ENCODE results near the gene SYF2.

The SYF2 gene

GRCh38 chr1:25208561-25209222 is 23.6 kb downstream of the SYF2 start:
- Histone ChIP-seq H3K4me3 (ENCODE audit: low read depth in 1 of 2, low read length in 2 of 2) (peak overlapping the region in 1 of 2 donors; percentile 15), H3K27me3 (ENCODE audit: control insufficient read depth in 1 of 2, insufficient read depth in 2 of 2, low read length in 2 of 2) (no peaks in the 10 kb centered on the region), H3K9ac (ENCODE audit: low read depth in 1 of 2, low read length in 2 of 2) (peak overlapping the region in 1 of 2 donors; percentile 25), H3K36me3 (ENCODE audit: control insufficient read depth in 1 of 2, insufficient read depth in 2 of 2, low read length in 2 of 2) (no peaks in the 10 kb centered on the region), H3K27ac (ENCODE audit: low read depth, low read length) (no peak overlapping the region), H3K9me3 (ENCODE audit: control insufficient read depth in 1 of 2, low read length in 2 of 2) (no peaks in the 10 kb centered on the region), H3K4me1 (ENCODE audit: control insufficient read depth in 1 of 2, insufficient read depth in 2 of 2, low read length in 2 of 2) (peaks cover 12 to 14% of the 10 kb centered on the region in 2 donors)

GRCh38 chr1:25208092-25208491 is 24.2 kb downstream of the SYF2 start:
- Histone ChIP-seq H3K4me1 (ENCODE audit: control insufficient read depth in 1 of 2, insufficient read depth in 2 of 2, low read length in 2 of 2) (peaks cover 12 to 14% of the 10 kb centered on the region in 2 donors), H3K36me3 (ENCODE audit: control insufficient read depth in 1 of 2, insufficient read depth in 2 of 2, low read length in 2 of 2) (no peaks in the 10 kb centered on the region), H3K27ac (ENCODE audit: low read depth, low read length) (no peak overlapping the region), H3K4me3 (ENCODE audit: low read depth in 1 of 2, low read length in 2 of 2) (peak overlapping the region in 1 of 2 donors; percentile 10), H3K27me3 (ENCODE audit: control insufficient read depth in 1 of 2, insufficient read depth in 2 of 2, low read length in 2 of 2) (no peaks in the 10 kb centered on the region), H3K9ac (ENCODE audit: low read depth in 1 of 2, low read length in 2 of 2) (no peak overlapping the region), H3K9me3 (ENCODE audit: control insufficient read depth in 1 of 2, low read length in 2 of 2) (no peaks in the 10 kb centered on the region)

DNA sequence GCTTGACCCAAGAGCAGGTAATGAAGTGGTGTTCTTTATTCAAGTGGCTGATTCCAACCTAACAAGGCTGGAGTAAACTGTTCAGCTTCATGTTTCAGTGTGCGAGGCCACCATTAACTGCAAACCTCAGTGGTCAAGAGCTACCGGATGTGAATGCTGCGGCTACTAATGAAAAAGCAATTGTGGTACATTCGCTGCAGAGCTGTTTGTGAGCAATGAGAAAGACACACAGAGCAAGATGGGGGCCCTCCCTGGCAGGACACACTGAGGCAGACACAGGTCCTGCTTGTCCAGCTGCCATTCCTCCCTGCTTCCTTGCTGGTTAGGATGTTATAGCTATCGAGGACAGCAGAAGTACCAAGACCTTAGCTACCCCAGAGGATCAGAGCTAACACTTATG is 26.1 kb downstream of the SYF2 start:
- Histone ChIP-seq H3K4me3 (ENCODE audit: low read depth in 1 of 2, low read length in 2 of 2) (no peak overlapping the region), H3K27ac (ENCODE audit: low read depth, low read length) (no peak overlapping the region), H3K36me3 (ENCODE audit: control insufficient read depth in 1 of 2, insufficient read depth in 2 of 2, low read length in 2 of 2) (no peaks in the 10 kb centered on the region), H3K27me3 (ENCODE audit: control insufficient read depth in 1 of 2, insufficient read depth in 2 of 2, low read length in 2 of 2) (no peaks in the 10 kb centered on the region), H3K9me3 (ENCODE audit: control insufficient read depth in 1 of 2, low read length in 2 of 2) (no peaks in the 10 kb centered on the region), H3K4me1 (ENCODE audit: control insufficient read depth in 1 of 2, insufficient read depth in 2 of 2, low read length in 2 of 2) (peaks cover 12 to 14% of the 10 kb centered on the region in 2 donors), H3K9ac (ENCODE audit: low read depth in 1 of 2, low read length in 2 of 2) (no peak overlapping the region)

DNA sequence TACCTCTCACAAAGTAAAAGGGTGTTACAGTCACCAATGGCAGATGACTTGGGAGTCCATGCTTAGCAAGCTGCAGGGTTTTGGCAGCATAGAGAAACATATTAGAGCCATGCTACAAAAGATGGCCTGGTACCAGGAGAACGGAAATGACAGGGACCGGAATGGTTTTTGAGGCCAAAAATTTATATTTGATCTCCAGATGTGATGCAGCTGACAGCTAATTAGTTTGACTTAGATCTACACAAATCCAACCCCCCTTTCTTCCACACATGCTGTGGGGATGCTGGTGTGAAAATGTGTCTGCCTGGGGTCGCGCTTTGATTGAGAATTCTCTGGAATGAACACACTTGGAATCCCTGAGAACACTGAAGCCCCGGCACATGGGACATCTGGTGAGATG is 26.5 kb downstream of the SYF2 start:
- Histone ChIP-seq H3K9me3 (ENCODE audit: control insufficient read depth in 1 of 2, low read length in 2 of 2) (no peaks in the 10 kb centered on the region), H3K36me3 (ENCODE audit: control insufficient read depth in 1 of 2, insufficient read depth in 2 of 2, low read length in 2 of 2) (no peaks in the 10 kb centered on the region), H3K4me1 (ENCODE audit: control insufficient read depth in 1 of 2, insufficient read depth in 2 of 2, low read length in 2 of 2) (peaks cover 12 to 14% of the 10 kb centered on the region in 2 donors), H3K27ac (ENCODE audit: low read depth, low read length) (no peak overlapping the region), H3K9ac (ENCODE audit: low read depth in 1 of 2, low read length in 2 of 2) (no peak overlapping the region), H3K27me3 (ENCODE audit: control insufficient read depth in 1 of 2, insufficient read depth in 2 of 2, low read length in 2 of 2) (no peaks in the 10 kb centered on the region), H3K4me3 (ENCODE audit: low read depth in 1 of 2, low read length in 2 of 2) (no peak overlapping the region)

DNA sequence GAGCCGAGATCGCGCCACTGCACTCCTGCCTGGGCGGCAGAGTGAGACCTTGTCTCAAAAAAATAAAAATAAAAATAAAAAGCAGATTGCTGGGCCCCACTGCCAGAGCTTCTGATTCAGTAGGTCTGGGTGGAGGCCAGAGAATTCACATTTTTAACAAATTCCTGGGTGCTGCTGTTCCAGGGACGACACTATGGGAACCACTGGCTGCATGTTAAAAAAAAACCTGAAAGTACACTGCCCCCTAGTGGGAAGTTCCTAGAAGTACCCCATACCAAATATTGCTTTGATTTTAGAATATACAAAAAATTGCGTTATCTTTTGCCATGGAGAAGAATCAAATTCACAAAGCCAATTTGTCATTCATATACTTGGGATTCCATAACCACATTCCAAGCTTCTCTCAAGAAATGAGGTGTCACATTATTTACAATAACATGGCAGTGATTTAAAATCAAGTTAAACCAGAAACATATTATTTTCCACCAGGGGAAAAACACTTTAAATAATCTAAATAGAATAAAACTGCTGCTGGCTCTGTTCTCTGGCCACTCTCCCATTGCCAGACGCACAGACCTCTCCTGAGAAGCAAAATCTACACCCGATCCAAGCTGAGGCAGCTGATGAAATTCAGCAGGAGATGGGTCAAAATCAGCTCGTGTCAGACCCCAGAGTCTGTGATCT is 27.4 kb downstream of the SYF2 start:
- H3K4me3 ChIP-seq (ENCODE audit: low read depth in 1 of 2, low read length in 2 of 2), result no peak overlapping the region
- no peak overlapping the region for H3K27ac ChIP-seq (ENCODE audit: low read depth, low read length)
- H3K9me3 ChIP-seq (ENCODE audit: control insufficient read depth in 1 of 2, low read length in 2 of 2), result no peaks in the 10 kb centered on the region
- H3K4me1 ChIP-seq (ENCODE audit: control insufficient read depth in 1 of 2, insufficient read depth in 2 of 2, low read length in 2 of 2), result peaks cover 12 to 14% of the 10 kb centered on the region in 2 donors
- H3K36me3 ChIP-seq (ENCODE audit: control insufficient read depth in 1 of 2, insufficient read depth in 2 of 2, low read length in 2 of 2), result no peaks in the 10 kb centered on the region
- H3K9ac ChIP-seq (ENCODE audit: low read depth in 1 of 2, low read length in 2 of 2), result no peak overlapping the region
- H3K27me3 ChIP-seq (ENCODE audit: control insufficient read depth in 1 of 2, insufficient read depth in 2 of 2, low read length in 2 of 2), result no peaks in the 10 kb centered on the region

DNA sequence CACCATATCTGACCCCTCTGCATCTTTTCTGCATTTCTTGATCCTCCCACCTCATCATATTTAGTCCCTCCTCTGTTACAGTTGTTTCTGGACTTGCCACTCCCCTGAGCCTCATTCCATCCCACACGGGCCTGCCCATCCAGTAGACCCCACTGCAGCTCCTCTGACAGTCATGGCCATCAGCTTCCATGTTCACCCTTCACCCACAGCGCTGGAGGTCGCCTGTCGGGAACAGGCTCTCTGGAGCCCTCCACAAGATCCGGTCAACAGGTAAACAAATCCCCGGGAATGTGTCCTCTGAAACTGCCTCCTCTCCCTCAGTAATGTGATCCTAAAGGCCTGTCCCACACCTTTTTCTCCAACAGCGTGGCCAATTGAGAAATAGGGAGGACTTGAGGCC is 31.3 kb downstream of the SYF2 start:
- Histone ChIP-seq H3K4me3 (ENCODE audit: low read depth in 1 of 2, low read length in 2 of 2) (no peak overlapping the region), H3K9ac (ENCODE audit: low read depth in 1 of 2, low read length in 2 of 2) (no peak overlapping the region), H3K9me3 (ENCODE audit: control insufficient read depth in 1 of 2, low read length in 2 of 2) (no peaks in the 10 kb centered on the region), H3K4me1 (ENCODE audit: control insufficient read depth in 1 of 2, insufficient read depth in 2 of 2, low read length in 2 of 2) (peaks cover 13 to 19% of the 10 kb centered on the region in 2 donors), H3K36me3 (ENCODE audit: control insufficient read depth in 1 of 2, insufficient read depth in 2 of 2, low read length in 2 of 2) (no peaks in the 10 kb centered on the region), H3K27me3 (ENCODE audit: control insufficient read depth in 1 of 2, insufficient read depth in 2 of 2, low read length in 2 of 2) (no peaks in the 10 kb centered on the region), H3K27ac (ENCODE audit: low read depth, low read length) (no peak overlapping the region)

- no peaks in the 10 kb centered on the region for H3K36me3 ChIP-seq (ENCODE audit: control insufficient read depth in 1 of 2, insufficient read depth in 2 of 2, low read length in 2 of 2)
- H3K4me1 ChIP-seq (ENCODE audit: control insufficient read depth in 1 of 2, insufficient read depth in 2 of 2, low read length in 2 of 2), result peaks cover 23 to 28% of the 10 kb centered on the region in 2 donors
- no peak overlapping the region for H3K9ac ChIP-seq (ENCODE audit: low read depth in 1 of 2, low read length in 2 of 2)
- no peaks in the 10 kb centered on the region for H3K27me3 ChIP-seq (ENCODE audit: control insufficient read depth in 1 of 2, insufficient read depth in 2 of 2, low read length in 2 of 2)
- no peak overlapping the region for H3K4me3 ChIP-seq (ENCODE audit: low read depth in 1 of 2, low read length in 2 of 2)
- H3K27ac ChIP-seq (ENCODE audit: low read depth, low read length), result no peak overlapping the region
- no peaks in the 10 kb centered on the region for H3K9me3 ChIP-seq (ENCODE audit: control insufficient read depth in 1 of 2, low read length in 2 of 2)
Measured at GRCh38 chr1:25199819-25200620, 32.3 kb downstream of the SYF2 start.

DNA sequence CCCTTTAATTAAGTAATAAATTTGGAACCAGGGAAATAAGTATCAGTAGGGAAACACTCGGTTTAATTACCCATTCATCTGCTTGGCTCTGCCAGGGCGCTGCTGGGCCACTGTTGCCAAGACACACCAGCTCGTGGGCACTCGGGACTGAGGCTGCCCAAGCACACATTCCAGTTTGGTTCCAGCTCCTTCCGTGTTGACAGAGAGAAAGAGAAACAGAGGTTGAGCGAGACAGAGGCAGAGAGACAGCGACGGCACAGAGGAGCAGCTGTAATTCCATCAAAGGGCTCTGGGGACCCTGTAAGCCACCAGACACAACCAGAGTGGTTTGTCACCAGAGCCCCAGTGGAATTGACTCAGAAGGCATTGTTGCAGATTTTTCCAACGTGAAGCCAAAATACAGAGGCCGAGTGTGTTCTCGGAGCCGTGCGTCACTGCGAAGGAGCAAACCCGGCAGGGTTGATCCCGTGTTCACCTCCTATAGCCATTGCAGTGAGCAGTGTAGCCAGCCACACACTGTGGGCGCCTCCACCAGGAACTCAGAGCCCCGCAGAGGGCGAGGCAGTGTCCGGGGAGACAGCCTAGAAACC is 33.5 kb downstream of the SYF2 start:
- H3K9me3 ChIP-seq (ENCODE audit: control insufficient read depth in 1 of 2, low read length in 2 of 2), result no peaks in the 10 kb centered on the region
- H3K9ac ChIP-seq (ENCODE audit: low read depth in 1 of 2, low read length in 2 of 2), result peak overlapping the region in 1 of 2 donors; percentile 6
- H3K27ac ChIP-seq (ENCODE audit: low read depth, low read length), result no peak overlapping the region
- H3K36me3 ChIP-seq (ENCODE audit: control insufficient read depth in 1 of 2, insufficient read depth in 2 of 2, low read length in 2 of 2), result no peaks in the 10 kb centered on the region
- peaks cover 35 to 40% of the 10 kb centered on the region in 2 donors for H3K4me1 ChIP-seq (ENCODE audit: control insufficient read depth in 1 of 2, insufficient read depth in 2 of 2, low read length in 2 of 2)
- H3K4me3 ChIP-seq (ENCODE audit: low read depth in 1 of 2, low read length in 2 of 2), result no peak overlapping the region
- no peaks in the 10 kb centered on the region for H3K27me3 ChIP-seq (ENCODE audit: control insufficient read depth in 1 of 2, insufficient read depth in 2 of 2, low read length in 2 of 2)

- no peaks in the 10 kb centered on the region for H3K36me3 ChIP-seq (ENCODE audit: control insufficient read depth in 1 of 2, insufficient read depth in 2 of 2, low read length in 2 of 2)
- H3K4me1 ChIP-seq (ENCODE audit: control insufficient read depth in 1 of 2, insufficient read depth in 2 of 2, low read length in 2 of 2), result peaks cover 39 to 45% of the 10 kb centered on the region in 2 donors
- no peaks in the 10 kb centered on the region for H3K27me3 ChIP-seq (ENCODE audit: control insufficient read depth in 1 of 2, insufficient read depth in 2 of 2, low read length in 2 of 2)
- H3K27ac ChIP-seq (ENCODE audit: low read depth, low read length), result no peak overlapping the region
- H3K9ac ChIP-seq (ENCODE audit: low read depth in 1 of 2, low read length in 2 of 2), result peak overlapping the region in 1 of 2 donors; percentile 6
- H3K4me3 ChIP-seq (ENCODE audit: low read depth in 1 of 2, low read length in 2 of 2), result no peak overlapping the region
- H3K9me3 ChIP-seq (ENCODE audit: control insufficient read depth in 1 of 2, low read length in 2 of 2), result no peaks in the 10 kb centered on the region
Measured at GRCh38 chr1:25197982-25198662, 34.2 kb downstream of the SYF2 start.

Measured in duodenal mucosa (tissue), 2 donors.